Gastroesophageal sphincter (tissue), 3 donors: ENCODE data around the gene GGT6.

Source experiments
- CTCF ChIP-seq, 4 experiments: fragments of 200-600 bp in 2 of 4; fragments of 450-650 bp in 2 of 4; sonication (generic) in 1 of 4; IDR thresholded peaks; one replicate each; pipeline ENCODE4 v1.5.1; 2017 to 2019; ENCODE audit warnings: antibody characterized with exemption in 4 of 4, mild to moderate bottlenecking in 2 of 4, moderate library complexity in 2 of 4
- EP300 ChIP-seq: sonication (generic); formaldehyde crosslinking; IDR thresholded peaks from one replicate; pipeline ENCODE4 v1.6.1; 2017; ENCODE audit warnings: antibody characterized with exemption, mild to moderate bottlenecking
- POLR2A ChIP-seq, 2 donors: fragments of 450-650 bp; IDR thresholded peaks; one replicate each; pipeline ENCODE4 v1.6.1; 2017; ENCODE audit warnings: antibody characterized with exemption in 2 of 2, mild to moderate bottlenecking in 2 of 2, moderate library complexity in 1 of 2

GRCh38 chr17:4584101-4584916, 23.9 kb upstream of the GGT6 start, which contains the start of gene SMTNL2:
- TF ChIP-seq EP300 (no peak), CTCF (IDR thresholded peaks at IDR 0.05) (peak in 1 of 4 experiments; percentile 9), POLR2A (IDR thresholded peaks at IDR 0.05) (peak; percentile 19 to 21)
